DLD1 (cell line): Measurements from ENCODE around the gene TBC1D3B.
"Not testable (repeated sequence)": the region's sequence is repeated elsewhere in the genome, so short reads cannot be mapped to it uniquely, and the experiment has no call there.

Source experiments
- in situ Hi-C: cut with HindIII; loops from 2 replicates; pipeline ENCODE4 v1.10.0; 2017; ENCODE audit warnings: low sequenced_read_pairs

Gene TBC1D3B

DNA sequence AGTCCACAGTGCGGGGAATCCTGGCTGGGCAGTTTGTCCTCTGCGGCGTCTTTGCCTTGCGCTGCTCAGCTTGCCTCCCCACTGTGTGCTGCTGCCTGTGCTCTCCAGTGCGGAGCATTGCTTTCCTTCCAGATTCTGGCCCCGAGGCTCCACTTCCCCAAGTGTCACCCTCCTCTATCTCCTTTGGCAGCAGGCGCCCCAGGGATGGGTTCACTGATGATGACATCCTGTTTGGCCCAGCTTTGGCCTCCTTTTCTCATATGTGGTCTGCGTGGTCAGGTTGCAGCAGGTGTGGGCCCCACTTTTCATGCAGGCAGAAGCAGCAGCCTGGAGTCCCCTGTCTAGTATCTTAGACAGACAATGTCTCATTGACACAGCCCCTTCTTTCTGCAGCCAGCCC, 25.1 kb upstream of the TBC1D3B start:
- in situ Hi-C loops = not testable (repeated sequence)

GRCh38 chr17:36201102-36201501, 24.7 kb upstream of the TBC1D3B start:
- in situ Hi-C loops = not testable (repeated sequence)

DNA sequence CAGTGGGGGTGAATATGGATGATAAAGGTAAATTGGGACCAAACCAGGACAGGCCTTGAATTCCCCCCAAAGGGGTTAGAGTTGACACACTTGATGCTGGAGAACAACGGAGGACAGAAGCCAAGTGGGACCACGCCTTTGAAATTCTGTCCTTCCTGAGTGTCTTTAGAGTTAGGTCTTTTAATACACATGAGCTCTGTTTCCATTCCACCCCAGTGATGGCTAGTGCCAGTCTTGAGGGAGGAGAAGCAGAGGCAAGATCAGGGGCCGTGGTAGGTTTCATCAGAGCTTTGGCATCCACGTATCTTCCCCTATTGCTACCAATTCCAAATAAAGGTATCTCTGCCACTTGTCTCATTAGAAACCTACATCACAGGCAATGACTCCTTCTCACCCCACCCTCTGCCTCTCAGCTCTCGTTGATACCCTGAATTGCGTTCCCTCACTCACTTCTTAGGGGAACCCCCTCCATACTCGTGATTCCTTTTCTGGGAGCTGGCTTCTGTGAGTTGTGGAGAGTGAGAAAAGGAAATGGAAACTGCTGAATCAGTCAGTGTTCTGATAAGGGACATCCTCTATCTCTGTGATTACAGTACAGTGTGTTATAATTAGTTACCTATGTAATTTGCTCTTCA, 22.5 kb upstream of the TBC1D3B start:
- in situ Hi-C loops = no loop called here

DNA sequence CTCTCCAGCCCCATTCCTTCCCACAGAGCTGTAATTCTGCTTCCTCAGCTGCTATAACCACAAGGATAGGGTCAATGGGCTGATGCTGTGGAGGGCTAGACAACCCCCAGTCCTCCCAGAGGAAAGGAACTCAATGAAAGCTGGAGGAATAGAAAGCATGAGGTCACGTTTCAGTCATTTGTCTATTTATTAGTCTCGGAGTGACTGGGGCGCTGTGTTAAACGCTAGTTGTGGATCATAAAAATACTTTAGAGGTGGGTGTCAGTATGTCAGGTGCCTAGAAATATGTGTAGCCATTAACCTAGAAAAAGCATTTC, 20.9 kb upstream of the TBC1D3B start:
- in situ Hi-C loops = no loop called here

DNA sequence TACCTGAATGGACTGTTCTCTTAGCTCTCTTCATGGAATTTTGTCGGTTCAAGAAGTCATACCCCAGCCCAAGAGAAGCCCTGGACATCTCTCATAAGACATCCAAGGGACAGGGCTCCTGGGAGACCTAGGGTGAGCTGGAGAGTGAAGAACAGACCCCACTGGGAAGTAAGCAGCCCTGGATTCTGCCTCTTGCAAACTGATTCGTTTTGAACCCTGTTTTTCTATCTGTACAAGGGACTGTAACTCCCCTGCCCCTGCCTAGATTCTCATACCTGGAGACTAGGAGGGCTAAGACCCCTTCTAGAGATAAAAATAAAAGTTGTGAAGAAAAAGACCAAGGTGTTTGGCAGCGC, 19.7 kb upstream of the TBC1D3B start:
- in situ Hi-C loops = no loop called here

DNA sequence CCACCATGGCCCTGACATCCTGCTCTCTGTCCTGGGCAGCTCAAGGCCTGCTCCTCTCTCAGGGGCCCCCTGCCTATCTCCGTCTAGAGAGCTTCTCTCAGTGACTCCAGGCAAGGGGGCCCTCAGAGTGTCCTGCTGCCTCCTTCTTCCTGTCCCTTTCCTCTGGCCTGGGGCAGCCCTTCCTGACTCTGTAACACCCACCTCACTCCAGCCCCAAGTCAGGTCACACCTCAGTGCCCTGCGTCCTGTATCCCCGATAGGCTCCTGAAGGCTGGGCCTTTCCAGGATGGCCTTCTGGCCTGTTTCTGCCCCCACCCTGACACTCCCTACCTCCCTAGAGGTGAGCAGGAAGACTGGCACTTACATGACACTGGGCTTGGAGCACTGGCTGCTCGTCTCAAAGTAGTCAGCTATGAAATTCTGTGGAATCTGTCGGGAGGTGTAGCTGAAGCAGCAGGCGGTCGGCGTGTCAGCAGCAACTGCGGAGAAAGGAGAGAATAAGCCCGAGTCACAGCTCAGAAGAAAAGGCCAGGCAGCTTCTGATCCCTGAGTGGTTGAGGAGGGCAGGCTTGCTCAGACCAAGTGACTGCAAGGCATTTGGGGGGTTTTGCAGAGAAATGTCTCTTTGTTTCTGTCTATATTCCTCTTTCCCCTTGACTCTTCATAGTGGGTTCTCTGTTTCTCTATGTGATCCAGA, 19.1 kb upstream of the TBC1D3B start:
- in situ Hi-C loops = no loop called here

GRCh38 chr17:36194832-36195433, 18.5 kb upstream of the TBC1D3B start:
- in situ Hi-C loops = not testable (repeated sequence)

- in situ Hi-C loops = not testable (repeated sequence)
These were observed 17.9 kb upstream of the TBC1D3B start for GRCh38 chr17:36194147-36194831.

GRCh38 chr17:36193216-36193775, 16.9 kb upstream of the TBC1D3B start:
- in situ Hi-C loops = no loop called here

- in situ Hi-C loops = not testable (repeated sequence)
These were observed 14.3 kb upstream of the TBC1D3B start for GRCh38 chr17:36190549-36191330.

DNA sequence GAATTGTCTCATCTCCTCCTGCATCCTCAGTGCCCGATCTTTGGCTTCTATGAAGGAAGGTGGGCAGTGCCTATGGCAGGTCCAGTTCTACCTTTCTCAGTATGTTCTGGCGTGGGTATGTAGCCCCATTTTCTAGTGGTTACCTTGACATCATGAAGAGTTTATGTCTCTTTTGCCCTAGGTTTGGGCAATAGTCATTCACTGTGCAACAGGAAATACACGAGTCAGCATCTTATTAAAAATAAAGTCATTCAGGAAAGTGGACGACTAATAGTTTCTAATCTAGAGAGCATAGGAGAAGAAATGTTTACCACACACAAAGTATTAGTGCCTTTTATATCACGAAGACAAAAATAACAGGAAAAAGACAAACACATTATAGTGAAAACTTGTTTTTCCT, 13.6 kb upstream of the TBC1D3B start:
- in situ Hi-C loops = not testable (repeated sequence)

GRCh38 chr17:36188891-36189306, 12.5 kb upstream of the TBC1D3B start:
- in situ Hi-C loops = no loop called here

DNA sequence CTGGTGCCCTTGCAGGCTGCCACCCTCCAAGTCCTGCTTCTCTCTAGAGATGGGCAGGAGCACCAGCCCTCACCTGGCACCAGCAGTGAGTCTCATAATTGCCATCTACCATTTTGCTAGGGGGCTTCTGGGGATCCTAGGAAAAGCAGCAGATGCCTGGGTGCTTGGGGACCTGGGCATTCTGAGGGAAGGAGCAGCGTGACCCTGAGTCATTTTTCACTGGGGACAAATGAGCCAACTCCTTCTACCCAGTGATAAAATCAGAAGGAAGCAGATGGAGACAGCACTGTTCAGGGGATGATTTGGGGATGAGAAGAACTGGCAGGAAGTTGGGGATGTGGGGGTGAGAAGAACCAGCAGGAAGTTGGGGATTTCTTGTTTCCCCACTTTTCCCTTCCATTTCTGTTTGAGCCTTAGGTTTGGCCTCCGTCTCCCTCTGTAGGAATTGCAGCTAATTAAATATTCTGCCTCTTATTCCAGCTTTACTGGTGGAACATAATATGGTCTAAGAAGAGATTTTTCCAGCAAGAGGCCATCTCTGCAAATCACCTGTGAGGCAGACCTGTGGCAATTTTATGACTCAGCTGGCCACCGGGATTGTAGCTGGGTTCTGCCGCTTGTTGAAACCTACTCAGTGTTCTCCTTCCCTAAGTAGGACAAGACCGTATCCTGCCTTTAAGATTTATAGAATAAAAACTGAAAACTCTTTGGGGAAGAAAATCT, 11.7 kb upstream of the TBC1D3B start:
- in situ Hi-C loops = not testable (repeated sequence)

DNA sequence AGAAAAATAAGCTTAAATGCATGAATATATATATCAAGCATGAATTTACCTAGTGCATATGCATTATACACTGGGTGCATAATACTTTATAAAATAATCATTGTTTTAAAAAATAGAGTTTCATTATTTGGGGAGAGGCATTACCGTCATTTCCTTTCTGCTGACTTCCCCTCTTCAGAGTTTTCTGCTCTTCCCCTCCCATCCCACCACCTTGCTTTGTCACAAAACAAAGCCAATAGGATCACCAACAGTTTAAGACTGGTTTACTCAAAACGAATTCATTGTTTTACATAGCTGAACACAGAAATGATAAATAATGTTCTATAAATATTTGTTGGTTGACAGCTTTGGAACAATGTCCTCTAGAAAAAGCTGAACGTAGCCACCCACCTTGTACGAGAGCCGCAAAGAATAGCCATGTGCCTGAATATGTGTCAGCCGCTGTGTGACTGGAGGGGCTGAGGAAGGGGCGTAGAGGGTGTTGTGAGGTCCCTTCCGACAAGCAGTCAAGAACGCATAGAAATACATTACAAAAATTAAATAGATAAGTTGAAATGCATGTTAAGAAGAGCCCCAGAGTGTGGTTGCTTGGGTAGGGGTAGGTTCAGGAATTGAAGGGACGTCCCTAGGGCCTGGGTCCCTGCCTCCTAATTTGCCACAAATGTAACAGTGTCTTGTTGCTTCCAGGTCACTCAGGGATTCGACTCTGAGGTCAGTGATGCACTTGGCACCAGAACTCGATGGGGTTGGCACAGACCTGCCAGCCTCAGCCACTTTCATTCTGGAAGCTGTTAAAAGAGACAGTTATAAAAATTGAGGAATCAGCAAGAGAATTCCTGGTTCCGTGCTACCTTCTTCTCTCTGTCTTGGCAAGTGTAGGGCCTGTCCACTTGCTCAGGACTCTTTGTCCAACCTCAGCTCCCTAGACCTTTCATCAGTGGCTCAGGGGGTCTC, 10.7 kb upstream of the TBC1D3B start:
- in situ Hi-C loops = not testable (repeated sequence)

- in situ Hi-C loops = no loop called here
These were observed 9.0 kb upstream of the TBC1D3B start for GRCh38 chr17:36185416-36185815.

GRCh38 chr17:36184023-36184765, 7.8 kb upstream of the TBC1D3B start:
- in situ Hi-C loops = no loop called here

- in situ Hi-C loops = no loop called here
These were observed 6.8 kb upstream of the TBC1D3B start for GRCh38 chr17:36183001-36183971.
